Stimulated activated CD4-positive, alpha-beta T cell treated with anti-CD3 and anti-CD28 coated beads, Interleukin-2, amount 100 ng/mL, for 24 hours (primary cell): ENCODE results near the gene UAP1.
A peak's percentile ranks its signal among the peaks of the same experiment; 100 is the strongest.

Experiments
- DNase-seq, 2 donors: peaks; one replicate each; pipeline ENCODE4 v3.0.0-alpha.2; 2020

UAP1 gene

GRCh38 chr1:162561616-162562469 is at the start of gene UAP1:
Gene UAP1 (plus strand): TSS chr1:162561722. CDS start chr1:162566069, 4,347 bp downstream.
- no peak for DNase-seq

GRCh38 chr1:162527314-162527713 is 34.2 kb upstream of the UAP1 start:
- DNase-seq: no peak

GRCh38 chr1:162530307-162530987 is 31.1 kb upstream of the UAP1 start:
- DNase-seq: no peak

GRCh38 chr1:162530988-162531319 is 30.6 kb upstream of the UAP1 start:
- no peak for DNase-seq

GRCh38 chr1:162535501-162535900 is 26.0 kb upstream of the UAP1 start:
- no peak for DNase-seq

GRCh38 chr1:162536511-162536910 is 25.0 kb upstream of the UAP1 start:
- DNase-seq: no peak

- no peak for DNase-seq
Measured at GRCh38 chr1:162537216-162537615, 24.3 kb upstream of the UAP1 start.

- DNase-seq: no peak
Measured at GRCh38 chr1:162538815-162539431, 22.6 kb upstream of the UAP1 start.

- DNase-seq: no peak
Measured at GRCh38 chr1:162541619-162542141, 19.8 kb upstream of the UAP1 start.

- DNase-seq: no peak
Measured at GRCh38 chr1:162543228-162543627, 18.3 kb upstream of the UAP1 start.

- DNase-seq: no peak
Measured at GRCh38 chr1:162548170-162548569, 13.4 kb upstream of the UAP1 start.

- no peak for DNase-seq
Measured at GRCh38 chr1:162549001-162549400, 12.5 kb upstream of the UAP1 start.

GRCh38 chr1:162550925-162551324 is 10.6 kb upstream of the UAP1 start:
- no peak for DNase-seq

GRCh38 chr1:162551969-162552683 is 9.4 kb upstream of the UAP1 start:
- no peak for DNase-seq

GRCh38 chr1:162552684-162553252 is 8.8 kb upstream of the UAP1 start:
- DNase-seq: no peak

GRCh38 chr1:162554258-162554657 is 7.3 kb upstream of the UAP1 start:
- no peak for DNase-seq

GRCh38 chr1:162557536-162557935 is 4.0 kb upstream of the UAP1 start:
- no peak for DNase-seq

GRCh38 chr1:162560303-162561036 is 1.1 kb upstream of the UAP1 start:
- no peak for DNase-seq

- peak; percentile 99 for DNase-seq
Measured at GRCh38 chr1:162561037-162561615, 396 bp upstream of the UAP1 start.

- DNase-seq: no peak
Measured at GRCh38 chr1:162562470-162562828, 927 bp downstream of the UAP1 start.

- no peak for DNase-seq
Measured at GRCh38 chr1:162564762-162565218, 3.3 kb downstream of the UAP1 start.

GRCh38 chr1:162565460-162565859 is 3.9 kb downstream of the UAP1 start:
- no peak for DNase-seq
